Uterus (tissue), 4 donors: Measurements from ENCODE around the gene TCF4. TPM values are rescaled to one million over a fixed set of nuclear protein-coding genes. Genes with fewer than 3 reads are reported as not detected.

Experiments used
- DNase-seq, 2 donors: peaks; one replicate each; pipeline ENCODE4 v3.0.0-alpha.2; 2019 to 2020
- H3K27ac ChIP-seq, 2 donors: fragments of 200-600 bp; sonication (generic); 1 replicate in 1 of 2; 2 replicates in 1 of 2; pipeline ENCODE4 v1.5.1; 2016 to 2018
- H3K27me3 ChIP-seq, 2 donors: fragments of 200-600 bp; sonication (generic); one replicate each; pipeline ENCODE4 v1.5.1; 2018 to 2019; ENCODE audit warnings: control low read depth in 1 of 2
- H3K36me3 ChIP-seq, 2 donors: fragments of 200-600 bp; sonication (generic); one replicate each; pipeline ENCODE4 v1.5.1; 2019; ENCODE audit warnings: control low read depth in 1 of 2
- H3K4me1 ChIP-seq, 2 donors: fragments of 200-600 bp; sonication (generic); one replicate each; pipeline ENCODE4 v1.5.1; 2018 to 2019; ENCODE audit warnings: control low read depth in 1 of 2
- H3K4me3 ChIP-seq, 2 donors: fragments of 200-600 bp; sonication (generic); 1 replicate in 1 of 2; 2 replicates in 1 of 2; pipeline ENCODE4 v1.5.1; 2018 to 2019; ENCODE audit warnings: mild to moderate bottlenecking in 1 of 2
- H3K9me3 ChIP-seq, 2 donors: fragments of 200-600 bp; sonication (generic); one replicate each; pipeline ENCODE4 v1.5.1; 2019; ENCODE audit warnings: control low read depth in 1 of 2
- CTCF ChIP-seq, 4 experiments: fragments of 200-600 bp in 2 of 4; fragments of 450-650 bp in 2 of 4; sonication (generic) in 2 of 4; IDR thresholded peaks; one replicate each; pipeline ENCODE4 v1.5.1; 2016 to 2019; ENCODE audit warnings: antibody characterized with exemption in 4 of 4, mild to moderate bottlenecking in 2 of 4, moderate library complexity in 1 of 4
- POLR2A ChIP-seq, 2 donors: fragments of 450-650 bp; IDR thresholded peaks; one replicate each; pipeline ENCODE4 v1.6.1; 2016; ENCODE audit warnings: antibody characterized with exemption in 2 of 2, mild to moderate bottlenecking in 1 of 2, moderate library complexity in 1 of 2
- intact Hi-C: fragments of 100-400 bp; cut with DNase I; formaldehyde crosslinking; loops from one replicate; pipeline ENCODE4 v1.15.1; 2023; ENCODE audit warnings: low total_unique reads
- total RNA-seq, 4 donors: library from RNA; depleted of rRNA in 3 of 4; stranded (reverse); fragments of >200 nt in 3 of 4; gene quantifications; one replicate each; pipeline versions ENCODE4 v1.1.0 to v1.2.4, GENCODE V29; 2014 to 2023
- donor health status: DM: yes; HTN: yes; CAD: no.

The TCF4 gene
- total RNA-seq, 4 donors from 2014 or later, result 123 to 514 (median 163) TPM

- no peaks in the 10 kb centered on the region for H3K27me3 ChIP-seq
- H3K27ac ChIP-seq, result no peak overlapping the region
- H3K36me3 ChIP-seq, result no peaks in the 10 kb centered on the region
- H3K4me3 ChIP-seq, result no peak overlapping the region
- H3K4me1 ChIP-seq, result peaks cover 0 to 5% of the 10 kb centered on the region in 2 donors
- no peaks in the 10 kb centered on the region for H3K9me3 ChIP-seq
- DNase-seq, result no peak
- intact Hi-C loops, result no loop called here
- TF ChIP-seq CTCF (IDR thresholded peaks at IDR 0.05), result no peak
- TF ChIP-seq POLR2A (IDR thresholded peaks at IDR 0.05), result no peak
Measured at GRCh38 chr18:55287935-55288868, 299.8 kb downstream of the TCF4 start.

- Histone ChIP-seq H3K4me1 (peaks cover 0 to 5% of the 10 kb centered on the region in 2 donors), H3K36me3 (no peaks in the 10 kb centered on the region), H3K9me3 (no peaks in the 10 kb centered on the region), H3K4me3 (no peak overlapping the region), H3K27ac (peak overlapping the region in 1 of 2 donors; percentile 27), H3K27me3 (no peaks in the 10 kb centered on the region)
- TF ChIP-seq POLR2A (IDR thresholded peaks at IDR 0.05) (no peak), CTCF (IDR thresholded peaks at IDR 0.05) (no peak)
- no peak for DNase-seq
- intact Hi-C loops, result no loop called here
Measured at GRCh38 chr18:55287149-55287806, 300.7 kb downstream of the TCF4 start.

GRCh38 chr18:55286257-55286825, 301.7 kb downstream of the TCF4 start:
- Histone ChIP-seq H3K9me3 (no peaks in the 10 kb centered on the region), H3K4me3 (no peak overlapping the region), H3K36me3 (no peaks in the 10 kb centered on the region), H3K27ac (no peak overlapping the region), H3K4me1 (peaks cover 0 to 6% of the 10 kb centered on the region in 2 donors), H3K27me3 (no peaks in the 10 kb centered on the region)
- TF ChIP-seq POLR2A (IDR thresholded peaks at IDR 0.05) (no peak), CTCF (IDR thresholded peaks at IDR 0.05) (no peak)
- DNase-seq, result no peak
- intact Hi-C loops, result no loop called here

GRCh38 chr18:55284614-55285013, 303.4 kb downstream of the TCF4 start:
- Histone ChIP-seq H3K4me1 (peaks cover 0 to 5% of the 10 kb centered on the region in 2 donors), H3K27ac (no peak overlapping the region), H3K4me3 (no peak overlapping the region), H3K36me3 (no peaks in the 10 kb centered on the region), H3K9me3 (no peaks in the 10 kb centered on the region), H3K27me3 (no peaks in the 10 kb centered on the region)
- intact Hi-C loops, result no loop called here
- TF ChIP-seq POLR2A (IDR thresholded peaks at IDR 0.05) (no peak), CTCF (IDR thresholded peaks at IDR 0.05) (no peak)
- no peak for DNase-seq

GRCh38 chr18:55283309-55283708, 304.7 kb downstream of the TCF4 start:
- H3K36me3 ChIP-seq, result no peaks in the 10 kb centered on the region
- H3K4me1 ChIP-seq, result peaks cover 0 to 5% of the 10 kb centered on the region in 2 donors
- no peak for TF ChIP-seq POLR2A (IDR thresholded peaks at IDR 0.05)
- no peak for TF ChIP-seq CTCF (IDR thresholded peaks at IDR 0.05)
- no peak overlapping the region for H3K4me3 ChIP-seq
- H3K27ac ChIP-seq, result no peak overlapping the region
- no peaks in the 10 kb centered on the region for H3K27me3 ChIP-seq
- no peaks in the 10 kb centered on the region for H3K9me3 ChIP-seq
- intact Hi-C loops, result no loop called here
- DNase-seq, result no peak
